GM12892 (cell line): ENCODE results near the gene TOP1.

Experiments used
- DNase-seq: peaks from one replicate; pipeline ENCODE4 v3.0.0; 2011; ENCODE audit not compliant: insufficient read length
- FAIRE-seq: peaks from 2 replicates; lab custom pipeline; 2011; peaks lifted over from hg19 to GRCh38; lab: Jason Lieb, UNC
- POLR2A ChIP-seq: IDR thresholded peaks from 2 replicates; pipeline ENCODE4 v1.6.1; 2011; ENCODE audit warnings: low read depth, low read length, control low read depth
- POLR2AphosphoS5 ChIP-seq: IDR thresholded peaks from 2 replicates; pipeline ENCODE4 v1.6.1; 2011; ENCODE audit warnings: low read depth, low read length, control low read depth
- TAF1 ChIP-seq: IDR thresholded peaks from 2 replicates; pipeline ENCODE4 v1.6.1; 2011; ENCODE audit warnings: low read depth, mild to moderate bottlenecking, control low read depth, low read length, borderline replicate concordance

The TOP1 gene

DNA sequence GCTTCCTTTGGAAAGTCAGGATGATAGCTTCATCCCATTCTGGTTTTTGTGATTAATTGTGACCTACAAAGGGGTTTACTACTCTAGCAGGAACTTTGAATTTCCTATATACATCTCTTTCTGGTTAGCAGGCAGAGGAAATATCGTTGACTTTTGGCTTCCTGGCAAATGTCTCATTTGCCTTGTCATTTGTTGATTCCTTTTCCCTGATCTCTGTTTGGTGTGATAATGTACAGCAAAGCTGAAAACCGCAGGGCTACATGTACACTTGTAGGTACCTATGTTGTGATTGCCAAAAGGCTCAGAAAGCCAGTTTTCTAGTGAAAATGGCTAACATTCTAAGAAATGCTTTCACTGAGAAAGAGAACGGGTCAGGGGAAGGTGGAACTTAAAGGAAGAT is 44.3 kb downstream of the TOP1 start:
- DNase-seq: no peak
- TF ChIP-seq POLR2A (no peak), POLR2AphosphoS5 (no peak), TAF1 (no peak)
- FAIRE-seq: no peak

DNA sequence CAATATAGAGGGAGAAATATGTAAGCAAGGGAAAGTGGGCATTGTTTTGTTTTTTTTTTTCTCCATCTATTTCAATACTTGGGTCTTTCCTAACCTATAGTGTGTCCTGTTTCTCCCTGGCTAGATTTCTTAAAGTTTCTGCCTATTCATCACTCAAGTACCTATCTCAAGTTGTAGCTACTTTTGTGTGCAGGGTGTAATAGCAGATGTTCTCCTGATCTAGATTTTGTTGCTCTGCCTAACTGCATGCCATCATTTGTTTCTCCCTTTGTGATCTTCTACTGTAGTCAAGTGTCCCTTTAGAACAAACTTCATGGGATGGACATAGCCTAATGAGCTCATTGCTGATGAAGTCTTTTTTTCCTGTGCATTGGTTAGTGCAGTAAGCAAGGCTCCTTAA is 45.8 kb downstream of the TOP1 start:
- TF ChIP-seq POLR2AphosphoS5 (no peak), TAF1 (no peak), POLR2A (no peak)
- DNase-seq (no peak), FAIRE-seq (no peak)

DNA sequence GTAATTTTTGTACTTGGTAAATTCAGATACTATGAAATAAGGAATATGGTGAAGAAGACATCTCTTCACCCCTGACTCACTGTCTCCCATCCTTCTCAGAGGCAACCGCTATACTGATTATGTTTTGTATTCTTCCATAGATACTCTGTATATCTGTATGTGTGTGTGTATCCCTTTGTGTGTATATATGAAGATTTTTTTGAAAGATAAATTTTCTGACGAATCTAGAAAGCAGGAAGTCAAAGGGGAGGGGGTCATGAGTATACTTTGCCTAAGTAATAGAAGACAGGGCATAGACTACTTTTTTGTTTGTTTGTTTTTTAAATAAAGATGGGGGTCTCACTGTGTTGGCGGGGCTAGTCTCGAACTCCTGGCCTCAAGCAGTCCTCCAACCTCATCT is 48.2 kb downstream of the TOP1 start:
- TF ChIP-seq POLR2A: no peak
- TF ChIP-seq POLR2AphosphoS5: no peak
- TF ChIP-seq TAF1: no peak
- FAIRE-seq (no peak), DNase-seq (no peak)

DNA sequence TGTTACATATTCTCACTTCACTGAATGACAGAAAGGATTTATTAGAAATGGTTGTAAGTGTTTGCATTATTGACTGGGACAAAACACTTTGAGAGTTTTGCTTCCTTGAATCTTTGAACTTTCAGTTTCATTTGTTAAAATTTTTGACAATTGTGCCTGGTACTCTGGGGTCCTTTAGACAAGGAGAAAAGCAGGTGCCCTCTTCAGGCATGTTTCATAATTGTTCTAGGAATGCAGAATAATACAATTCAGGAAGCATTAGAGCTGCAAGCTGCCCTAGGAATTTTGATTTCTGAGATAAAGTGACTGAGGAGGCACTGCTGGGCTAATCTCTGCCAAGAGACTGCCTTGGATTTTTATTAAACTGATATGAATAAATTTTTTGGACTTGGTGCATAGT is 49.7 kb downstream of the TOP1 start:
- TF ChIP-seq TAF1 (no peak), POLR2A (no peak), POLR2AphosphoS5 (no peak)
- no peak for FAIRE-seq
- DNase-seq: no peak

DNA sequence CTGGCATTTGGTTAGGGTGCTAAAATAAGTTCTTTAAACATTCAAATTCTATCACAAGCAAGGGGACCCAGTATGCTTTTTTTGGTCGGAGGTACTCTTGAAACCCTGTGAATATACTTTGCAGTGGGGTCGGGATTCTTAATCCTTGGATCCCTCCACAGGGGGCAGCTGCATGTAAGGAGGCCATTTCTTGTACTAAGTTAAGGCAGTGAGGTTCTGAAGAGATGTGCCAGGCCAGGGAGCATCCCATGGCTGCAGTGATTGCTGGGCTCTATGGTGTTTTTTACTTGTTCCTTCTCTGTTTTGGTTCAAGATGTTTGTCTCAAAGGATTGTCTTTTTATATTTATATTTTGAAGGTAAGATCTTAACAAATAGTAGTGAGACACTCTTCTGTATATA is 50.4 kb downstream of the TOP1 start:
- no peak for FAIRE-seq
- no peak for TF ChIP-seq POLR2AphosphoS5
- no peak for TF ChIP-seq POLR2A
- no peak for TF ChIP-seq TAF1
- no peak for DNase-seq

DNA sequence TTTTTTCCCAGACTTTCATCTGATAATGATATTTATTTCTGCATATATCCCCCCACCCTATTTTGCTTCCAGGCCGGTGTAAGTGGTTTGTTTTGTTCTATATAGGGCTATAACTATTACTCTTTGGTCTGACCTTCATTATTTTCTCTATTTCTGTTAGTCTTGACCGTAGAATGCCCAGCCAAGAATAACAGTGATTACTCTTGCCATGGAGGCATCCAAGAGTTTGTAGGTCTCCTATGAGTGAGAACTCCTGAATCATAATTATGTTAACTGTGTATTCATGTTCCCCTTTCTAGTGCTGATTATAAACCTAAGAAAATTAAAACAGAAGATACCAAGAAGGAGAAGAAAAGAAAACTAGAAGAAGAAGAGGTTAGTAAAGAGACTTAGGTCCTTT is 52.2 kb downstream of the TOP1 start:
- no peak for TF ChIP-seq TAF1
- no peak for TF ChIP-seq POLR2AphosphoS5
- no peak for TF ChIP-seq POLR2A
- DNase-seq: no peak
- no peak for FAIRE-seq

DNA sequence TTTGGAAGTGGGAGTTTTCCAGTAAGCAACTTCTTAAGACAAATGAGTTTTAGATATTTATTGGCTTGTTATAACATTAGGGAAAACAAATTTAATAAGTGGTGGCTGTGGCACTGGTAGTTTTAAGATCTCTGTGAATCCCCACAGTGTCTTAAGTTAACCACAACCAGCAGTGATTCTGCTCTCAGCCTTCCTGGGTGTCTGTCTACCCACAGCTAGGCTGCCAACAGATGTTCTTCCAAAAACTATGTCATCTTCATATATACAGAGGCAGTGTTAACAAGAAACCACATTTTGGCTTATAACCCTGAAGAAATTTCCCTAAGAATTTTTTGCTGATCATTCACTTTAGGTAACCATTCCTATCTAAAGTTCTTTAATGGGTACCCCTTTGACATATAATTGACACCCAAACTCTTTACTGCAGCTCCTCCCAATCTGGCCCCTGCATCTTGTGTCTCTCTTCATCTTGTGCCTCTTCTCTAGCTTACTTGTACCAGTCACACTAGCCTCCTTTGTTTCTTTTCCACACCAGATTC is 52.7 kb downstream of the TOP1 start:
- FAIRE-seq (no peak), DNase-seq (no peak)
- TF ChIP-seq POLR2AphosphoS5: no peak
- TF ChIP-seq TAF1: no peak
- TF ChIP-seq POLR2A: no peak

DNA sequence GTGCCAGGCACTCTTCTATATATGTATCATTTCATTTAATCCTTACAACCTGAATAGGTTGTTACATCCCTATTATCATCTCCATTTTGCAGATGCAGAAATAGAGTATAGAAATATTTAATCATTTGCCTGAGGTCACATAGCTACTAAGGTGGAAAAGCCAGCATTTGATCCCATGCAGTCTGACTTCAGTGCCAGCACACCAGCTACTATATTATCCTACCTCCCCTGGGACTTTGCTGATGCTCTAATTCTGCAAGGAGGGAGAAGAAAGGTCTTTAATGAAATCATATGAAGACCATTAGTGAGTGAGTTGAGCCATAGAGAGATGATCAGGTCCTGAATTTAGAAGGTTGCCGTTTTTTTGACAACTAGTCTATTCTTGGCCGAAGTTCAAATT is 53.7 kb downstream of the TOP1 start:
- no peak for TF ChIP-seq TAF1
- TF ChIP-seq POLR2A: no peak
- no peak for TF ChIP-seq POLR2AphosphoS5
- FAIRE-seq: no peak
- DNase-seq: no peak

DNA sequence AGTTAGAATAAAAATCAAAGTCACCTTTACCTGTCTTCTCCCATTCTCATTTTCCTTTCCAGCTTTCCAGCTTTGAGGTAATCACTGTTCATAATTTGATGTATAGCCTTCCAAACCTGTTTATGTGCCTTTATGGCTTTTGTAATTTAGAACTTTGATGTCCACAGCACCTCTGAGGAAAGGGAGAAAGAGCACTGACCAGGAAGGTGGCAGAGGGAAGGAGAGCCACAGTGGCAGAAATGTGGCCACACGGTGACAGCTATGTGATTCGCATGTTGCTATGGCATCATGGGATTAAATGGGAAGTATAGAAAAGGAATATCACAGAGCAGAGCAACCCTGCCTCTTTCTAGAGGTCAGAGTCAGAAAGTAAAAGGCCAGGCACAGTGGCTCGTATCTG is 57.0 kb downstream of the TOP1 start:
- FAIRE-seq: no peak
- no peak for TF ChIP-seq POLR2AphosphoS5
- TF ChIP-seq TAF1: no peak
- no peak for TF ChIP-seq POLR2A
- no peak for DNase-seq

DNA sequence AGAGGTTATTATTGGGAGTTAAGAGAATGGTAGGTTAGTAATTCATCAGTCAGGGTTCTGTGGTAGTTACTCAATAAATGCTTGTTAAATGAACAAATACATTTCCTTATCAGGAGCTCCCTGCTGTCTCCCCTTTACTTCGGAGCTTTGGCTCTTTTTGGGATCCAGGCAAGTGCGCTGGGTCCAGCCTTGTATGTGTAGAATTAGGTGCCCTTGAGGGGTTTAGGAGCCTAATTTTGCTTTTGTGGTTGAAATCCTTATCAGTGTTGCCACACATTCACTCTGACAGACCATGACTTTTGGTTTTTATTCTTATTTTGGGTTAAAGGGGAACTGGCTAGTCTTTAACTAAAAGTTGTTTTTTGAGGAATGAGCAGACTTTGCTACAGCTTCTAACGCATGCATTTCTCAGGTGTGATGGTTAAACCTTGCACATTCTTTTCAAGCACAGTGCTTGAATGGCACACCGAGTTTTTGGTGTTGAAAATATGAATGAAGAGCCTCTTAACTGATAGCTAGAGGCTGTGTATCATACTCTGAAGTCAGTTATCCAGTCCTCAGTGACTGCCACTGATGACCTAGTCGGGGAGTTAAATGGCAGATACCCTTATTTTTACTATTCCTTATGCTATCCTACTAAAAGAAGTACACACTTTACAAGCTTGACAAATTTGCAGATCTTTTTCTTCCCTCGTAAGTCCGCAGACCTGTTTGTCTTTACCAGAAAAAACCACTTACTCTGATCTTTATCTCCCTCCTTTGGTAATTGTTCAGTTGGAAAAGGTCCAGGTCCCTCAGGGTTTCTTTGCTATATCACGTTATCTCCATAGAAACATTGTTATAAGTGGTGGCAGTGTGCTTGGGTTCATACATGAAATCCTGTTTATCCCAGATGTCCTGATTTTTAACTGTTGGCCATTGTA is 58.0 kb downstream of the TOP1 start:
- DNase-seq (no peak), FAIRE-seq (no peak)
- TF ChIP-seq POLR2A: no peak
- no peak for TF ChIP-seq POLR2AphosphoS5
- no peak for TF ChIP-seq TAF1

DNA sequence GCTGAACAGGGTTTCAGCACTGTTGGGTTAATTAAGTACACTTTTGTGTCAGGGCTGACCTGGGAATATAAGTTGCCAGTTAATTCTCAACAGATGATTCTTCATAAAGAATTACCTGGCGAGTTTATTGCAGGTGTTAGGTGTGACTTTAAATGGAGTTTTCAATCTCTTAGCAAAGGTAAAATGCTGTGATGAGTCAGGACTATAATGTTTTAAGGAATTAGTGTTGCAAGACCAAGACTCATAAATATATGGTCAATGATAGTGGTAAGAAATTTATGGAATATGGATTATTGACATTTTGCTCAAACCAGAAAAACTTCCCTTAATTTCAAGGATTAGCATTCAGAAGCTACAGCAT is 58.7 kb downstream of the TOP1 start:
- no peak for DNase-seq
- TF ChIP-seq POLR2A: no peak
- no peak for FAIRE-seq

DNA sequence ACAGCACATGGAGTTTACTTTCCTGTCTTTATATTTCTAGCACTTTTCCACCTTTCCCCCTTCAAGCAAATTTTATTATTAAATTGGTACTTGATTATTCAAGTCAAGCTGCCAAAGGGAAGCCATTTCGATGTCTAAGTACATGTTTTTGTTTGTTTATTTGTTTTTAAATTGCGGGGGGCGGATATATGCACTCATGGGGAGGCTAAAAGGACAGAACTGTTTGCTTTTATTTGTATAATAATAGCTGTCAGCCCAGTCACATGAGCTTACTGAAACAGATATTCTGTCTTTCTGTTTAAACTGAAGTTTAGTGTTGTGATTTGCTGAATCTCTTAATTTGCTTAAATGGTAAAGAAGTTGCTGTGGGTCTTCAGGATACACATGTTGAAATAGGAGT is 59.2 kb downstream of the TOP1 start:
- FAIRE-seq (no peak), DNase-seq (no peak)
- TF ChIP-seq POLR2A (no peak), POLR2AphosphoS5 (no peak), TAF1 (no peak)

DNA sequence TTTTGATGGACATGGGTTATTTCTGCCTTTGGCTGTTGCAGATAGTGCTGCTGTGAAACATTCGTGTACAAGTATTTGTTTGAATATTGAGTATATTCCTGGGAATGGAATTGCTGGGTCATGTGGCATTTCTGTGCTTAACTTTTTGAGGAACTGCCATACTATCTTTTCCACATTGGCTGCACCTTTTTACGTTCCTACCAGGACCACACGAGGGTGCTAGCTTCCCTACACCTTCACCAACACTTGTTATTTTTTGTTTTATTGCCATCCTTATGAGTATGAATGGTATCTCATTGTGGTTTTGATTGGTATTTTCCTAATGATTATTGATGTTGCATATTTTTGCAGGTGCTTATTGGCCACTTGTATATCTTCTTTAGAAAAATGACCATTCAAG is 60.9 kb downstream of the TOP1 start:
- DNase-seq: no peak
- no peak for TF ChIP-seq POLR2A
- TF ChIP-seq POLR2AphosphoS5: no peak
- no peak for TF ChIP-seq TAF1
- no peak for FAIRE-seq
